DOHH2 (cell line): ENCODE measurements around the gene TRIM61.

ENCODE experiments used
- H3F3A ChIP-seq: fragments of 200-600 bp; sonication (generic), shearing (Covaris generic); 2 replicates; pipeline ENCODE4 v1.6.0; 2016; ENCODE audit warnings: antibody characterized with exemption, mild to moderate bottlenecking; ENCODE audit not compliant: control insufficient read depth, insufficient read depth
- H3K27ac ChIP-seq: fragments of 200-600 bp; sonication (generic); 2 replicates; pipeline ENCODE4 v1.5.1; 2014; ENCODE audit warnings: low read depth, mild to moderate bottlenecking, low read length, moderate library complexity
- H3K27me3 ChIP-seq: fragments of 200-600 bp; sonication (generic); 2 replicates; pipeline ENCODE4 v1.6.1; 2014; ENCODE audit warnings: mild to moderate bottlenecking, low read length, mixed read lengths; ENCODE audit not compliant: control insufficient read depth
- H3K36me3 ChIP-seq: fragments of 200-600 bp; sonication (generic); 2 replicates; pipeline ENCODE4 v1.6.1; 2014; ENCODE audit warnings: mild to moderate bottlenecking, low read length, moderate library complexity, mixed read lengths; ENCODE audit not compliant: control insufficient read depth
- H3K4me1 ChIP-seq: fragments of 200-600 bp; sonication (generic); 2 replicates; pipeline ENCODE4 v1.6.1; 2014; ENCODE audit warnings: mild to moderate bottlenecking, low read length, mixed read lengths; ENCODE audit not compliant: control insufficient read depth
- H3K4me2 ChIP-seq: fragments of 200-600 bp; sonication (generic); 2 replicates; pipeline ENCODE4 v1.6.0; 2014; ENCODE audit warnings: mild to moderate bottlenecking, low read length, moderate library complexity
- H3K4me3 ChIP-seq: fragments of 200-600 bp; sonication (generic); 2 replicates; pipeline ENCODE4 v1.5.1; 2014; ENCODE audit warnings: mild to moderate bottlenecking, low read length, mixed read lengths
- H3K79me2 ChIP-seq: fragments of 200-600 bp; sonication (generic); 2 replicates; pipeline ENCODE4 v1.6.1; 2014; ENCODE audit warnings: mild to moderate bottlenecking, low read length, mixed read lengths; ENCODE audit not compliant: control insufficient read depth
- H3K9me2 ChIP-seq: fragments of 200-600 bp; sonication (generic); replicated peaks from 2 replicates; pipeline ENCODE4 v1.6.1; 2014; ENCODE audit warnings: mild to moderate bottlenecking, low read length, mixed read lengths; ENCODE audit not compliant: control insufficient read depth
- H3K9me3 ChIP-seq: fragments of 200-600 bp; sonication (generic); 2 replicates; pipeline ENCODE4 v1.6.1; 2014; ENCODE audit warnings: antibody characterized with exemption, low read length, mixed read lengths; ENCODE audit not compliant: control insufficient read depth, insufficient read depth
- H4K20me1 ChIP-seq: fragments of 200-600 bp; sonication (generic); 2 replicates; pipeline ENCODE4 v1.6.0; 2014; ENCODE audit warnings: low read depth, mild to moderate bottlenecking, antibody characterized with exemption, low read length, moderate library complexity; ENCODE audit not compliant: control insufficient read depth, insufficient read depth
- CTCF ChIP-seq: fragments of 200-600 bp; sonication (generic); IDR thresholded peaks from one replicate; pipeline ENCODE4 v1.5.1; 2014; ENCODE audit warnings: antibody characterized with exemption, mild to moderate bottlenecking, low read depth, low read length; ENCODE audit not compliant: poor library complexity, severe bottlenecking
- EZH2phosphoT487 ChIP-seq: fragments of 200-600 bp; sonication (generic); IDR thresholded peaks from 2 replicates; pipeline ENCODE4 v1.6.1; 2017; ENCODE audit warnings: borderline replicate concordance, mild to moderate bottlenecking, antibody characterized with exemption, low read length, moderate library complexity, mixed read lengths

TRIM61 gene

GRCh38 chr4:164924670-164925238, 52.7 kb downstream of the TRIM61 start:
- Histone ChIP-seq H3K27me3 (no peaks in the 10 kb centered on the region), H3K9me3 (no peaks in the 10 kb centered on the region), H3K4me1 (no peaks in the 10 kb centered on the region), H3K27ac (no peak overlapping the region), H3K9me2 (no peaks in the 10 kb centered on the region), H4K20me1 (no peaks in the 10 kb centered on the region), H3K36me3 (no peaks in the 10 kb centered on the region), H3K4me3 (no peak overlapping the region), H3F3A (no peaks in the 10 kb centered on the region), H3K4me2 (no peak overlapping the region), H3K79me2 (no peaks in the 10 kb centered on the region)
- TF ChIP-seq CTCF (no peak), EZH2phosphoT487 (no peak)

GRCh38 chr4:164918956-164919355, 58.5 kb downstream of the TRIM61 start:
- H3K27ac ChIP-seq = no peak overlapping the region
- H3K36me3 ChIP-seq = no peaks in the 10 kb centered on the region
- no peaks in the 10 kb centered on the region for H3K79me2 ChIP-seq
- H3K4me2 ChIP-seq = no peak overlapping the region
- no peaks in the 10 kb centered on the region for H4K20me1 ChIP-seq
- TF ChIP-seq CTCF (no peak), EZH2phosphoT487 (no peak)
- no peaks in the 10 kb centered on the region for H3K9me3 ChIP-seq
- H3K9me2 ChIP-seq = no peaks in the 10 kb centered on the region
- no peak overlapping the region for H3K4me3 ChIP-seq
- no peaks in the 10 kb centered on the region for H3F3A ChIP-seq
- no peaks in the 10 kb centered on the region for H3K4me1 ChIP-seq
- H3K27me3 ChIP-seq = no peaks in the 10 kb centered on the region
